Right forelimb (tissue), 1 donor: ENCODE measurements around the gene KRT12.
A peak's percentile ranks its signal among the peaks of the same experiment; 100 is the strongest.
"Not testable (repeated sequence)": the region's sequence is repeated elsewhere in the genome, so short reads cannot be mapped to it uniquely, and the experiment has no call there.

Experiments used
- DNase-seq: peaks from one replicate; pipeline ENCODE4 v3.0.0-alpha.2; 2018

KRT12 gene

DNA sequence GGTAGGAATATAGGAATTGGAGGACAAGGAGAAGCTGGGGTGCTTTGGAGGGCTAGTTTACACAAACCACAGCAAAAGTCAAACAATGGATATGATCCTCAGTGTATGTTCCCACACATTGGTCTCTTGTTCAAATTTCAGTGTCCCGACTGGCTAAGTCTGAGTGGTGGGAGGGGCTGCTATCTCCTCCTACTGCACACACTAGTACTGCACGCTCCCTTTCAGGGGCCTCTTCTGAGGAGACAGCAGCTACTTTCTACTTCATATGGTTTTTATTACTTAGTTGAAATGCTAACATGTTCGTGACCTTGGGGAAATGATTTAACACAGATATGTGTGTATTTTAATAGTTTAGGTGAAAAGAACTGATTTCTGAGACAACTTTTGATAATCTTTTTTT, 25.8 kb downstream of the KRT12 start:
- no peak for DNase-seq

GRCh38 chr17:40839194-40839593, 27.8 kb downstream of the KRT12 start:
- DNase-seq = no peak

GRCh38 chr17:40836020-40836419, 31.0 kb downstream of the KRT12 start:
- no peak for DNase-seq

DNA sequence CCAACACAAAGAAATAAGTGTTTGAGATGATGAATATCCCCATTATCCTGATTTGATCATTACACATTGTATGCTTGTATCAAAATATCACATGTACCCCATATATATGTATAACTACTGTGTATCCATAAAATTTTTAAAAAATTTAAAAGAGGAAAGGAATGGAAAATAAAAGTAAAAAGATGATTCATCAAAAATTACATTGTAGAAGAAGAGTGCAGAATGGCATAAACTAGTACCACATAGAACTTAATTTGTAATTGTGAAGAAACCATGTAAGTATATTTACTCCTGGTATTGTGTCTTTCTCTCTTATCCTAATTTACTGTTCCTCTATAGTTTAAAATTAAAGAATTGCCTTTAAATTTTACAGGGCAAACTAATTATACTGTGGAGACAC, 33.1 kb downstream of the KRT12 start:
- DNase-seq = no peak

- no peak for DNase-seq
Measured at GRCh38 chr17:40832840-40833239, 34.2 kb downstream of the KRT12 start.

GRCh38 chr17:40830085-40830776, 36.8 kb downstream of the KRT12 start:
- DNase-seq = no peak

- DNase-seq = no peak
Measured at GRCh38 chr17:40828454-40829044, 38.5 kb downstream of the KRT12 start.

DNA sequence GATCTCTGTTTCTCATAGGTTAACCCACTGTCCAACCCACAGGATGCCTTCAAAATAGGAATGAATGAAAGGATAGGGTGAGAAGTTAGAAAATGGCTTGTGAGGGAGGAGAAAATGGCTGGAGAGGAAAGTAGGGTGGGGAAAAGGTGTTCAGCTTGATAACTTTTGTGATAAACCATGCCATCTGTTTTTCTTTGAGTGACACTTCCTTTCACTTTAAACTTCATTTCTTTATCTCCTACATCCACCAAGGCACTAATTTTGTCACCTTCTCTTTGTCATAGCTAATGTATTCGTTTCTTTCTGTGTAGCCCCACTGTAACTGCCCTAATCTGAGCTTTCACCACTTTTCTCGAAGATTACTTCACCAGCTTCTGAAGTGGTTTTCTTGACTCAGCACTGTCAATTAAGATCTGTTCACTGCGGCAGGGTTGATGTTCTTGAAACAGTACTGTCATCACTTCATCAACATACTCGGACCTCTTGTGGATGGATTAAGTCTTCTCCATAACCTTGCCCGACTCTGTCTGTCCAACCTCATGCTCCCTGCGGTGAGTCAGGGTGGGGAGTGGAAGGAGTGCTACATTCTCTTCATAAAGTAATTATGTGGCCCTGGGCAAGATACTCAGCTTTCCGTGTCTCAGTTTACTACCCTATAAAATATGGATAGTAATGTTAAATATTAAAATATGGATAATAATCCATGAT, 39.1 kb downstream of the KRT12 start:
- DNase-seq = no peak

DNA sequence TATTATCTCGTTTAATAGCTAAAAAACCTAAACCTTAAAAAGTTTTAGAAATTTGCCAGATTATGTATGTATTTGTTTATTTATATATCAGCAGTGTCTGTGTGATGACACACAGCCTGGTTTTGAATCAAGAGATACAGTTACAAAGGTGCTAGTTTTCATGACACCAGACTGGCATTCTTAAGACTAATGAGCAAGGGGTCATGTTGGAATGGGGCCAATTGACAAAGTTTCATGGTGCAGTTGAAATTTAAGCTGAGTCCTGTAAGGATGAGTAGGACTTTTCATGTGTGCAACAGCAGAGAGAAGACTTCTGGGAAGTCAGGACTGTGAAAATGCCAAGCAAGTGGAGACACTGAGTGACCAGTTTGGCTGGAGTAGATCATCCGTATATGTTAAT, 41.4 kb downstream of the KRT12 start:
- DNase-seq = no peak

- no peak for DNase-seq
Measured at GRCh38 chr17:40824015-40824832, 42.8 kb downstream of the KRT12 start.

GRCh38 chr17:40822132-40822812, 44.8 kb downstream of the KRT12 start, which contains the start of gene KRT10:
Gene KRT10, minus strand, starts transcription at chr17:40822614. Its CDS starts 29 bp downstream, at chr17:40822585.
- no peak for DNase-seq

- no peak for DNase-seq
Measured at GRCh38 chr17:40821536-40821935, 45.5 kb downstream of the KRT12 start.

DNA sequence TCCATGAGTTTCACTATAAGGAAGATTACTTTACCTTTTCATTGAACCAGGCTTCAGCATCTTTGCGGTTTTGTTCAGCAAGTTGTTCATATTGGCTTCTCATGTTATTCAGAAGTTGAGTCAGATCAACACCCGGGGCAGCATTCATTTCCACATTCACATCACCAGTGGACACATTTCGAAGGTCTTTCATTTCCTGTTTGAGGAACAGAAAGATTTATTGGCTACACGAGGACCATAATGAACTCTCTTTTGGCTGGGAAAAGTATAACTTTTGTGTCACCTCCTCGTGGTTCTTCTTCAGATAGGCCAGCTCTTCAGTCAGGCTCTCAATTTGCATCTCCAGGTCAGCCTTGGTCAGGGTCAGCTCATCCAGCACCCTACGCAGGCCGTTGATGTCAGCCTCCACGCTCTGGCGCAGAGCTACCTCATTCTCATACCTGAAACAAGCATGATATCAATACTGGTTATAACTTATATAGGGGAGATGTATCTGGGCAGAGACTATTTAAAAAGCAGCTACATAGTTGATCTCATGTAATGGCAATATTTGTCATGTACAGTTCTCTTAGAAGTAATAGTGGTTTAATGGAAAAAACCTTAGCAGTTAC, 46.7 kb downstream of the KRT12 start:
- no peak for DNase-seq

- no peak for DNase-seq
Measured at GRCh38 chr17:40819528-40820125, 47.4 kb downstream of the KRT12 start.

DNA sequence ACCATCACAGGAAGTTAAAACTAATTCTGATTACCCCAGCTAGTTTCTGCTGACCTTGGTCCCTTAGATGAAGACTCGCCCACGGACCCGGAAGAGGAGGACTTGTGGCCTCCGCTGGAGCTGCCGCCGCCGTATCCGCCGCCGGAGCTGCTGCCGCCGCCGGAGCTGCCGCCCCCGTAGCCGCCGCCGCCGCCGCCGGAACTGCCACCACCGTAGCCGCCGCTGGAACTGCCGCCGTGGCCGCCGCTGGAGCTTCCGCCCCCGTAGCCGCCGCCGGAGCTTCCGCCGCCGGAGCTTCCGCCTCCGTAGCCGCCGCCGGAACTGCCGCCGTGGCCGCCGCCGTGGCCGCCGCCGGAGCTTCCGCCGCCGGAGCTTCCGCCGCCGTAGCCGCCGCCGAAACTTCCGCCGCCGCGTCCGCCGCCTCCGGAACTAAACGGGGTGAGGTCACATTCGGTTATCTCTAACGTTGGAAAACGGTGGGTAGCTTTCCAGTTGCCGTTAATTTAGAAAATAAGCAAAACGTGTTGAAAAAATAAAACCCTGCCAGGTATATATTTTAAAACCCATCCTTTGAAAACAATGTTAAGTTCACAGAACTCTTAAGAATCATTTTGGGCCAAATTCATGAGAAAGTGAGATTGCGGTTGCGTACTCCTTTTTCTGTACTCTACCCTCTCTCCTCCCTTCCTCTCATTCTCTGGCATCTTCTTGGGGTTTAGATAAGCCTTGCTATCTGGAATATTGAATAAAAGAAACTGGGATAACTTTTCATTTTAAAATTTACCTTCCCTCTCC, 48.1 kb downstream of the KRT12 start:
- DNase-seq = peak; percentile 92

DNA sequence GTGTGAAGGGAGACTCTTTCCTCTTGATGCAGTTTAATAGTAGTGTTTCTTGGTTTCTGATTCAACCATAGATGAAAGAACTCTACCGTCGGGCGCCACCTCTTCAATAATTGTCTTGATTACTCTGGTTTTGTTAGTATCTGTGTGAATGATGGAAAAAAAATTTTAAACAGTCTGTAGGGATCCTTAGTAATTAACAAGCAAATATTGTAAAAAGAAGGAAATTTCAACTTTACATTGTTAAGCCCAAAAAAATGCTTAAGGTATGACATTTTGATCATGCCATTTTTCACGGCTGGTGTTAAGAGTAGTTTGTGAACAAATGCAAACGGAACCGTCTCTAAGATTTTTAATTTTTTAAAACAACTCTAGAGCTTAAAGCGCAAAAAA, 48.7 kb downstream of the KRT12 start:
- DNase-seq = no peak

GRCh38 chr17:40817103-40817682, 49.8 kb downstream of the KRT12 start:
- no peak for DNase-seq

DNA sequence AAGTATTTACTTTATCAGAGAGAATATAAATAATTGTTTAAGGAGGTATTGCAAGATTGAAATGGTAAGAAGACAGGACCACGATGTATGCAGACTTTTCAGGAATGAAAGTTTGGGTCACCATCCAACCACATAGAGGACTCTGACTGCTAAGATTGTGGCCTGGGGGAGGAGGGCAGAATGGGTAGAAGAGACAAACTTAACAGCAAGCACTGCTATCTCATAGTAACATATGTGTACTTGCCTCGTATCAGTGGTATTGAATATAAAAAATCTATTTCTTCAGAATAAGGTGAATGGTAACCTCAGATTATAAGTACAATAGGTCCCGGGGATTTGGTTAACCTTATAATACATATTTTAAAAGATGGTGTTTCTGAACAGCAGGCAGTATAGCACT, 50.5 kb downstream of the KRT12 start:
- DNase-seq = no peak

GRCh38 chr17:40815381-40815780, 51.6 kb downstream of the KRT12 start:
- no peak for DNase-seq

DNA sequence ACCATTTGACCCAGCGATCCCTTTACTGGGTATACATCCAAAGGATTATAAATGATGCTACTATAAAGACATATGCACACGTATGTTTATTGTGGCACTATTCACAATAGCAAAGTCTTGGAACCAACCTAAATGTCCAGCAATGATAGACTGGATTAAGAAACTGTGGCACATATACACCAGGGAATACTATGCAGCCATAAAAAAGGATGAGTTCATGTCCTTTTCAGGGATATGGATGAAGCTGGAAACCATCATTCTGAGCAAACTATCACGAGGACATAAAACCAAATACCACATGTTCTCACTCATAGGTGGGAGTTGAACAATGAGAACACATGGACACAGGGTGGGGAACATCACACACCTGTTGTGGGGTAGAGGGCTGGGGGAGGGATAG, 52.4 kb downstream of the KRT12 start:
- not testable (repeated sequence) for DNase-seq

DNA sequence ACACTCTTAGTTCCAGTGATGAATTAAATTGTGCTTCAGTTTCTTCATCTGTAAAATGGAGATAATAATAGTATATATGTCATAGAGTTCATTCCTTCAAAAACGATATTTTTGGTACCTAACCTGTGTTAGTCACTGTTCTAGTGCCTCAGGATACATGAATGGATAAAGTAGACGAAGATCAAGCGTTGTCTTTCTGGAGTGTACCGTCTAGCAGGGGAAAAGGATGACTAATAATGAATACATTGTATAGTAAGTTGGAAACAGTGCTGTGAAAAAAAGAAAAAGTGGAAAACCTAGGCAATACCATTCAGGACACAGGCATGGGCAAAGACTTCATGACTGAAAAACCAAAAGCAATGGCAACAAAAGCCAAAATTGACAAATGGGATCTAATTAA, 53.2 kb downstream of the KRT12 start:
- no peak for DNase-seq
